Measurements from ENCODE around the gene LRRC18.

Gene LRRC18

DNA sequence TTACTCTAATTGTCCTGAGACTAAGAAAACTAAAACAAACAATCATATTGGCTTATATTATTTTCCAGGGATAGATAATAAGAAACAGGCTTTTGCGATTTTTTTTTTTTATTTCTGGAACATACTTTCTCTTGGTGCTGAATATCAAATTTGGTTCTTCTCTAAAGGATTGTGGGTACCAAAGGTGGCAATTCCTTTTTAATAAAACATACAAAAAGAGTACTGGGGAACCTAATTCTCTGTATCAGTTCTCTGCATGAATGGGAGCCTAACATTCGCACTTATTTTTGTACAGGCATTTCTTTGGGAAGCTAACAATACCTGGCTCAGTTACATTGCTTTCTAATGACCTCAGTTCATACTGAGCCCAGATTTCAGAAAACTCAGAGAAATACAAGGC, 32.8 kb downstream of the LRRC18 start:
- no peak for DNase-seq

DNA sequence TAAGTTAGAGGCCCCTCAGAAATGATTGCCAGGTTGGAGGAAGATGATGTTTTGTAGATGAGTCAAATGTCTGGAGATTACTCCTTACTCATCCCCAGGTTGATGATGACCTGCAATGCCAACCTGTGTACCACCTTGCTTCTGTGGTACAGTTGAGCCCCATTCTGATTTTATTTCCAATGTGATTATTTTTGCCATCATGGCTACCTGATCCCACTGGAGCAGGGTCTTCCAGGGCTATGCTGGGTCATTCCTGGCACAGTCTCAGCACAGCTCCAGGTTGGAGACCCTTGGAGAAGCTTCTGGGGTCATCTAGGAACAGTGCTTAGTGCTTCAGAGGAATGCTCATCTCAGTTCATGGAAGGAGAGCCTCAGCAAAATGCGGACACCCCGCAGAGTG, 34.3 kb downstream of the LRRC18 start:
- DNase-seq = no peak

DNA sequence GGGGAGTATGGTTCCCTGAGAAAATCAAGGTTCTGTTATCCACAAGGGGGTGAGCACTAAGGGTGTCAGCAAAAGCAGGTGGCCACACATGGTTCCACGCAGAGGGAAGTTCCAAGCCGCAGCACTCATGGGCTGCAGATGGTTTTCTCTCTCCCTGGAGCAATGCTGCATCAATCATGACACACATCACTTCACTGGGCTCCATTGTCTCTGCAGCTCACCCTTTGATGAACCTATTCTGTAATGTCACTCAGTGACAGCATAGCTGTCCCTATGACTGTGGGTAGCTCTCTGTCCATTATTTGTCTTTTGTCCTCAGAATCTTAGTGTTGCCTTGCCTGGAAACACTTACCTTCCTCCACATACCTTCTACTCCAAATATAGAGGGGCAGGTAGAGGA, 34.8 kb downstream of the LRRC18 start:
- no peak for DNase-seq

DNA sequence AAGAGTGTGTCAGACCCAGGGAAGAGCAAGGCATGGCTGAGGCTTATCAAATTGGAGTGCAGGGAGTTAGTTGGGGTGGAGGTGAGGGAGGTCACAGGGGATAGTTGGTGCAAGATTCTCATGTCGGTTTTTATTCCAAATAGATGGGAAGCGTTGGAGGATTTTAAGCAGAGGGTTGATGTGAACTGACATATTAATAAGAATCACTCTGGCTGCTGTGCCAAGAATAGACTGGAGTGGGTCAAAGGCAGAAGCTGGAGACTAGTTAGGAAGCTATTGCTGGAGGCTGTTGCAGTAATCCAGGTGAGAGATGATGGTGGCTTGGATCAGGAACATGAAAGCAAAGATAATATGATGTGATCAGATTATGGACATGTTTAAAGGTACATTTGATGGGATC, 36.5 kb downstream of the LRRC18 start:
- DNase-seq = no peak

DNA sequence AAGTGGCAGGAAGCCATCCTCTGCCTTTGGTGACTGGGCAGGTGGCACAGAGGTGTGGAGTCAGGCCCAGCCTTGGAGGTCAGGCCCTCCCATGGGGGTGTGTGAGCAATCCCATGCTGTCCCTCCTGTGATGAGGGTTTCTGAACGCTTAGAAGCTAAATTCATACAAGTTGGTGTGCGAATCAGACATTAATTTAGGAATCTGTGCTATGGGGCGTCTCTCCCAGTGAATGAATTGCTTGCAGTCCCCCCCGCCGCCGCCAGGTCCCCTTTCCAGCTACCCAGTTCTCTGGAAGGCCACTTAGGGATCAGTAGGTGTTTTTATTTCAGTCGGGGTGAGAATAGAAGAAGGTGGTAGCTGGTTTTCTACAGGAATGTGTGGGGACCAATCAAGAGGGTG, 37.5 kb downstream of the LRRC18 start:
- no peak for DNase-seq

DNA sequence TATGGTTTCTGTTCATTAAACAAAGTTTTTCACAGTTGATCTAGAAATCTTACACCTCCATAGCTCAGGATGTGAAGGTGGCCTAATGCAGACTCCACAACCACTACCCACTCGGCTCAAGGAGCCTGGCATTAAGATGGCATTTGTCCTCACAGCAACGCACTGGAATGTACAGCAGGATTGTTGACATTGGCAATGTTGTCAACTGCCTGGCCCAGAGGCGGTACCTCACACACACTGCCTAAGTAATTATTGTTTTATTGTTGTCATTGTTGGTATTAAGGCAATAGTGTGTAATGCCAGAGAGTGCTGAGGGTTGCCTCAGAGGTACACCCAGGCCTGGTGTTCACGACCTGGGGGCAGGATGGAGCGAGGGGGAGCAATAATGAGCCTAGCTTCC, 38.3 kb downstream of the LRRC18 start:
- no peak for DNase-seq

DNA sequence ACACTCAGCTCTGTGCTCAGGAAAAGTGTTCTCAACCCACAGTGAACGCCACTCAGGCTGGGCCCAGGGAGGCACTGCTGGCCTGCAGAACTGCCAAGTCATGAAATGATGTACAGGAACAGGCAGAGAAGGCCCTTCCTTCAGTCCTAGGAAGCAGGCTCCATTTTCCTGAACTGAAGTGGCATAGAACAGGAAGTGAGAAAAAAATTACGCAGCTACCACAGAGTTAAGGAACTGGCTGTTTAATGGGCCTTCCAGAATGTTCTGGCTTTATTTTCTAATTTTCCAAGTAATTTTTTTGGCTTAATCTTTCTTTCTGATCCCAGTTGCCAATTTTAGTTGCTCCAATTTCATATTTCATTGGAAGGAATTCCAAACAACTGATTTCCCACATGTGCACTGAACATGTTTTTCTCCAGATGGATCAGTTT, 39.3 kb downstream of the LRRC18 start:
- DNase-seq = no peak

DNA sequence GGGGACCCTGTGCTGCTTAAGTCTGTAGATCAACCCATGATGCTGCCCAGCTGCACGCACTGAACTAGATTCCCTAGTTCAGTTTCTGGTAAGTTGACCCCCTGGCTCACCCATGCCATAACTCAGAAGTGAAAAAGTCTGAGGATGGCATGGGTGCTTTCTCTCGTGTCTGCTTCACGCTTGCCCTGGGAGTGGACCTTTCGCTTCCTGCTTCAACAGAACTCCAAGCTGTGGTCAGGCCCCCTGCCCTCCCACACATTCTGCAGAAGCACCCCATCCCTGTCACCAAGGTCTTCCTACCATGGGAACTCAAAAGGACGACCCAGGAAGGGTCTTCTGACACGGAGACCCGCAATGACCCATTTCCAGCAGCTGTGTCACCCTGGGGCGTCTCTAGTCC, 39.9 kb downstream of the LRRC18 start:
- no peak for DNase-seq

DNA sequence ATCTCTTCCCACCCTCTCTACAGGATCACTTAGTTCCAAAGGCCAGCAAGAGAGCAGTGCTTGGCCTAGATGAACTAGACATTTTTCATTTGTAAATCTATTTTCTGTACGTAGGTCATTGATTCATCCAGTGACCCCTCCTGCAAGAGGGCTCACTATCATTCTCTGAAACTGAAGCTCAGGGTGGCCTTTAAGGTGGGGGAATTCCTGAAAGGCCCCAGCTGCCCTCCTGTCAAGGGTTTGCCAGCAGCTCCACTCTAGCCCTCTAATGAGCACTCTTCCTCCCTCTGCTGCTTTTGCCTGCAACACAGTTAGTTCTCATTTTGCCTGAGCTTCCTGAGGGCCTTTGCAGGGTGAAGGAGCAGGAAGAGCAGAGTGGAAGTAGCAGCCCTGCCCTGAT, 41.2 kb downstream of the LRRC18 start:
- no peak for DNase-seq

DNA sequence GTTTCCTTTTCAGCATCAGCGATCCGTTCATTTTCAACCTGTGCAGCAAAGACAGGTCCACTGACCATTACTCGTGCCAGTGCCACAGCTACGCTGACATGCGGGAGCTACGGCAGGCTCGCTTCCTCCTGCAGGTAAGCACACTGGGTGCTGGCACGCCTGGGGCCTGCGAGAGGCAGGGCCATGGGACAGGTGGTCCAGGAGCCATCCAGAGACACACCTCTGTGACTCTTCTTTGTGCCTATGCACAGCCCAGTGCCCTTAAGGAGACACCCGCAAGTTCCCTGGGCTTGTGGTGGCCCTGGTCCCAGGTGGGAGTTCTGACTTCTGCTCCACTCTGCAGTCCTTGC, 42.2 kb downstream of the LRRC18 start:
- DNase-seq = no peak

DNA sequence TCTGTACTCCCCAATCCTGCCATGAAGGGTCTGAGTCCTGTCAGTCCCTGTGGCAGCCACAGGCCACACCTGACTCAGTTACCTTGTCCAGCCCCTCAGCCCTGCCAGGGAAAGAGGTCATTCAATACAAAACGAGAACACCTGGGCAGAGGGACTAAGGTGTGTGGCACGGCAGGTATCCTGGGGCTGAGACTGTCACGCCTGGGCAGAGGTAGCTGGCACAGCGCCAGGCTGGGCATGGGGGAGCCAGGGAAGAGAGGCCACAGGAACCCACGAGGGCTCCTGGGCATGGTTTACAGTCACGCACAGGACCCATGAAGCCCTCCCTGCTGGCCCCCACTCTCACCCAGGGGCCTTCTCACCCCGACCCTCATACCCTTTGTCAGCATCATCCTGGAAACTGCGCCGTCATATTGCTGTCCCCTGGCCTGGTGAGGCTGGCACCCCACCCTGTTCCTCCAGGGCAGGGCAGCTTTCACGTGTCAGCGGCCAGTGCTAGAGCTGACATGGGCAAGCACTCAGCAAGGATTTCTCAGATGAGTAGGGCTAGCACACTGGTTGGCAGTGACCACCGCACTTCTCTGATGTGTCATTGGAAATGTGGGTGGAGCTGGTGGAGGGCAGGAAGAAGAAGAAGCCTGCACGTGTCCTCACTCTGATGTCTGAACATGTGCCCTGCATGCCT, 42.7 kb downstream of the LRRC18 start:
- no peak for DNase-seq

DNA sequence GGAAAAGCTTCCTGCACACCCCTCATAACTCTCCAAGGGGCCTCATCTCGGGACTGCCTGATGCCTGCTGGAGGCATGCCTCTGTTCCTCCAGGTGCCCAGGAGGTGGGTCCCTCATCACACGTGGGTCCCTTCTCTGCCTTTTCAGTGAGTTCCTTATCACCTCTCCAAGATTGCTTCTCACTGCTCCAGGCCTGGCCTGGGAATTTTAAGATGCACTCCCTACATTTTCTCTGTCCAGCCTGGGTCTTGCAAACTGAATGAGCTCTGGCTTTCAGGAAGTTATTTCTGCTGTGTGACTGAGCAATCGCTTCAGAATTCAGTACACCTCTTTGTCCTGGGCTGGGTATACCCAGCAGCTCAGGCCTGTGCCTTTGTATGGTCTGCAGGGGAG, 43.8 kb downstream of the LRRC18 start:
- DNase-seq = no peak

DNA sequence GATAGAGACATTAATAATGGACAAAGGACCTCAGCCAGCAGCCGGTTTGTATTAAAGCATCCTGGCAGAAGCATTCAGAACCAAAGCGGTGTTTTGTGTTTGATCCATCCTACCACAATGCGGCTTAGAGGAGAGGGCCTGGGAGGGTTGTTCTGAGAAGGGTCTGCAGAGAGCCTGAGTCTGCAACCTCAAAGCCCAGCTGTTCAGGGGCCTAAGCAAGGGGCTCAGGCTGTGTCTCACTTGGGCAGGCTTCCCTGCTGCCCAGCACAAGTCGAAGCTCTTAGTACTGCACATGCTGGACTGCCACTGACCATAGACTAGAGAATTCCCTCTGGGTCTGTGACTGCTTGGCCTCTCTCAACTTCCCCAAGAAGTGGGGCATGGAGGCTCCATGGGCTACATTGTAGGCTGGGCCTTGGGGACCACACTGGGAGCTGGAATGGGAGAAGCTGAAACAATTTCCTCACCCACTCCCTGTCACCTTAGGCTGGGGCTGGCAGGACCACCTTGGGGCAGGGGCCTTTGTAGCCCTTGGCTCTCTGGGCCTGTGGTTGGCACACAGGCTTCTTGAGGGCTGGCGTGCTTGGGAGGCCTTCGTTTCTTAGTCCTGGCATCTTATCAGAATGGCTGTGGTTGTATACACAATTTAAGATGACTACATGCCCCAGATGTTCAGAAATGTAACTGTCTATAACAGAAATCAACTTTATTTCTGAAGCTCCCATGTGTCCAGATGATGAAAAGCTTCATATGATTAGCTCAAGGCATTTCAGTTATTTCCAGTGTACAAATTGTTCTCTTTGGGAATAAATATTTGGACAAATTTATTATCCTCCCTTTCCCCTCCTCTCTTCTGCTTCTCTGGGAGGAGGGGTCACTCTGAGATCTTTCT, 44.5 kb downstream of the LRRC18 start:
- no peak for DNase-seq

DNA sequence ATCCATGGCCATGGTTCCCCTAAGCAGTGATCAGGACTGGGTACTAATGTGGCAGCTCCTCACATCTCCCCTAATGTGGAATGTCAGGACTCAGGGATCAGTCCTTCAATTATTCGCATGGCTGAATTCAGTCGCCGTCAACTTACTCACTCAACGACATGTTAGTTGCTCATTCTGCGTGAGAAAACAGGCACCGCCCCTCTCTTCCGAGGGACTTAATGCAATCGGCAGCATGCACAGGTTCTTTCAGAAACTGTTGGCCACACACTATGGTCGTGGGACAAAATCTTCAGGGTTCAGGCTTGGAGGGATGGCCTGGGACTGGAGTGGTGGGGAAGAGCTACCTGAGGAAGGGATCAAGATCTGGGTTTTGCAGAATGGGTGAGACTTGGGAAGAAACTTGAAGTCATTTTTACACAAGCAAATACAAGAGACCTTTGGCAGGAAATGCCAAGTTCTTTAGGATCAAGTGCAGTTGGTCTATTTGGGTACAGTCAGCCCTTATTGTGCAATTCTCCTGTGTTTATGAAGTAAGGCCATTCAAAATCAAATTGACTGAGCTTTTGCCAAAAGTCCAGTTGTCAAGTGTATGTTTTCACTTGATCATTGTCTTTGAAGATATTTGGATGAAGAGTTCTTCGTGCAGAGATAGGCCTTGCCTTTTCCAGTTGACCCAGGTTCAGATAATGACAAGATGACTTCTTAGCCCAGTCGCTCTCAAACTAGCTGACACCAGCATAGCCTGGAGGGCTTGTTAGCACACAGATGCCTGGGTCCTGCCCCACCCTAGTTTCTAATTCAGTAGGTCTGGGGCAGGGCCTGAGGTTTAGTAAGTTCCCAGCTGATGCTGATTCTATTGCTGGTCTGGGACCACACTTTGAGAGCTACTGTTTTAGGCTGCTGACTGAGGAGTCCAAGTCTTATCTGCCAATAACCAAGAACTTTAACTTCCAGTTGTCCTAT, 48.5 kb downstream of the LRRC18 start:
- no peak for DNase-seq

DNA sequence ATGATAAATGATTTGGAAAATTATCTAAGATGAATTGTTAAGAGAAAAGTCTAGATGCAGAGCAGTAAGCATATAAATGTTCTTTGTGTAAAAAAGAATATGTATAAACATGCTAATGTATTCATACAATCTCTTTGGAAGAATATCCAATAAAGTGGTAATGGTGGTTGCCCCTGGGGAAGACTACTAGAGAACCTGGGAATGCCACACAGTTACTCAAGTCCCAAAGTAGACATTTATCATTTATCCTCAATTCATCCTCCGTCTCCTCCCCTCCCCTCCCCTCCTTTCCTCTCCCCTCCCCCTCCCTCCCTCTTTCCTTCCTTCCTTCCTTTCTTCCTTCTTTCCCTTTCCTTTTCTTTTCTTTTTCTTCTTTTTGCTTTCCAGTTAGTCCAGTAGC, 51.7 kb downstream of the LRRC18 start:
- no peak for DNase-seq

DNA sequence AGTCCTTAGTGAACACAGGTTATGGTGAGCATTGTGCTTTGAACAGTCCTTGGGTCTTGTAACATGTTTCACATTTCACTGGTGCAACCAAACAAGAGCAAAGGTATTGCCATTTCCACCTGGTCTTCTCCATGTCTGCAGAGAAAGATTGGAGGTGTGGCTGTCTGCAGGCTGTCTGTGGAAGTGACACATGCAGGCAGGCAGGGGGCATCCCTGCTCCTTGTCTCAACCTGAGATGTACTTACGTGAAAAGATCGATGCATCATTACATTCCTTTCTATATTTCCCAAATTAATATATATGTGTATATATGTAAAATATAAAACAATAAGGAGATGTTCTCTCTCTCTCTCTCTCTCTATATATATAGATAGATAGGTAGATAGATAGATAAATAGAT, 54.3 kb downstream of the LRRC18 start:
- DNase-seq = no peak

DNA sequence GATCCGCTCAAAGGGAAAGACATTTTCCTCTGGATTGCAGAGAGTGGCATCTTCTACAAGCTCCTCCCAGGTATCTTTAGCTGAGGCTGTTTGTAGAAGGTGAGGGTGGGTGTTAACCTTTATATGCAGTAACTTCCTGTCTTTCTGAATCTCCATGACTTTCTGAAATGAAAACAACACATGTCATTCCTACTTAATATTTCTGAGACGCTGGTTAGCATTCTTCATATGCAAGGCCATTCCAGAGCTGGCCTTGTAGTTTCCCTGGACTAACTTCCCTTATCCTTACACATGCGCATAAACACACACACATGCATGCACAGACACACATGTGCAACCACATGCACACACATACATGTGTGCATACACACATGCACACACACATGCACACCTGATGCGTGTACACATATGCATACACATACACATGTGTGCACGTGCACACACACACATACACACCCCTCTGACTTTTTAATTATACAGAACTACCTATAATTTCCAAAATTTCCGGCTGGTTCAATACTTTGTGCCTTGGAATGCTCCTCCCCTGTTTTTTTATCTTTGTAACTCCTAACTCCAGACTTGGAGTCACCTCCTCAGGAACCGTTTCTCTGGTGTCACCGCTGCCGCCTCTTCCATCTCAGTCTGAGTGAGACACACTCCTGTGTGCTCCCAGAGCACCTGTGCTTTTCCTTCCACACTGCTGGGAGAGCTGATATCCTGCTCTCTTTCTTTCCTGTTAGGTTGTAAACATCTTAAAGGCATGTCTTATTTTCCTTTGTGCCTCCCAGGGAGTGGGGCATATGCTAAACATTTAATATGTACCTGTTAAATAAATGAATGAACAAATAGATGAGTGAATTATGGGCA, 55.2 kb downstream of the LRRC18 start:
- DNase-seq = no peak

DNA sequence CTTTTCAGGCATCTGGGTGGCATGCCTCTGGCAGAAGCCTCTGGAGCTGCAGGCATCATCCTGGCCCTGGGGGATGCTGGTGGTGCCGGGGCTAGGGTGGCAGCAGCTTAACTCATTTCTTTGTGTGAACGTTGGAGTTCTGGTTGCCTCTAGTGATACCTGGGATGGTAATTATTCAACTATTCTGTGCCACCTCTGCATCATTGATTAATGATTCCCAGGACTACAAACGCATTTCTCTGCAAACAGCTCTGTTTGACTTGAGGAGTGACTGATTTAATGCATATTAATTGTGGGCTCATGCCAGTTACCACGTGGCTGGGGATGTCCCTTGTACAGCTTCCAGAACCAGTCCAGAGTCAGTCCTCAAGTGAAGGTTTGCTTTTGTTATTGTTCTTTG, 55.9 kb downstream of the LRRC18 start:
- no peak for DNase-seq

DNA sequence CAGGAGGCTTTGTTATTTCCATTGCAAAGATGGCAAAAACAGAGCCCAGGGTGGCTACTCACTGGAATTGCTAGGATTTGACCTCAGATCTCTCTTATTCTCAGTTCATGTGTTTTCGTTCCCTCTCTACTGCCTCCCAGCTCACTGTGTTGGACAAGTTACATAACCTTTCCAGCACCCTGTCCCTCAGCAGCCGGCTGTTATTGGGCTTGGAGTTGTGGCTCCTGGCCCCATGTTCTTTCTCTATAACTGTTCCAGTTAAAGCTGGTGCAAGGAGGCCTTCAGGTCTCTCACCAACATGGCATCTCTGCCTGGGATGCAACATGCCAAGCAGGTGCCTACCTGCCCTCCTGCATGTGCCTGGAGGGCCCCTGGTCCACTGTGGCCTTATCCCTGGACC, 56.8 kb downstream of the LRRC18 start:
- DNase-seq = no peak

DNA sequence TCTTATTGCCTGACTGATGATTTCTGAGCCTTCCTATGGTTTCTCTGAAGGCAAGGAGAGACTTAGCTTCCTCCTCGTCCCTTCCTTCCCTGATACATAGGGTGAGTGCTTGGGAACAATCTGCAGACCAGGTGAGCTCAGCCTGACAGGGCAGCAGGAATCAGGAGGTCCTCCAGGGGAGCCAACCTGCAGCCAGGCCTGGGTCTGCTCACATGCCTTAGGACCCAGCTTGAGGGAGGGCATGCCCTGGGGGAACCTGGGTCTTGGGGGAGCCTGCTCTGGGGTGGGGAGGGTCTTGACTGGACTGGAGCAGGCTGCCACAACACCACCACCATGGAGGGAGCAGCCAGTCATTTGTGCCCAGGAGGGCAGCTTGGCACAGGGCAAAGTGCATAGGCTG, 57.7 kb downstream of the LRRC18 start:
- no peak for DNase-seq

DNA sequence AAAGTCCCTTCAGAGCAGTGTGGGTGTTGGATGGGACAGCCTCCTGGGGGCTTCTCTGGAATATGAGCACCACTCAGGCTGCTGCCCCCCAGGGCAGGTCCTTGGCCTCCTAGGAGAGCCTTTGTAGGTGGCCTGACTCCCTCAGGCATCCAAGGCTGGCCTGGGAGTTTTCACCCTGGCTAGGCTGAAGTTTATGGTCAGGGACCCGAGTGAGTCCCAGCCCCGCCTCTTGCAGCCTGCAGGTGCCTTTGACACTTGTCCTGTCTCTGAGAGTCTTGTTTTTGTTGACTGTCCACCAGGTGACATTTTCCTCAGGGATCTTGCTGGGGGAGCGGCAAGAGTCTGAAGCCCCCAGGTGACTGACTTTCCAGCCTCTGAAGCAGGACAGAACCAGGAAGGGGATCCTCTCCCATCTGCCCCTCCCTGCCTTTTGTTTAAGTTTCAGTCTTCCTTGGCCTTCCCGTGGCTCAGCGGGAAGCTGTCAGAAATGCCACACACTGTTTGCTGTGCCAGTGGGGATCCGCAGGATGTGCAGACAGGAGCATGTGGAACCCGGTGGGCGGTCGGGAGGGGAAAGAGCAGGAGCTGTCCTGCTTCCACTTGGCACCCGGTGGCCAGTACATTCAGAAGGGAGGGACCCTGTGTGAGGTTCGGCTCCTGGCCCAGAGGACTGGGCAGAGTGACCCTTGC, 59.5 kb downstream of the LRRC18 start:
- DNase-seq = no peak

DNA sequence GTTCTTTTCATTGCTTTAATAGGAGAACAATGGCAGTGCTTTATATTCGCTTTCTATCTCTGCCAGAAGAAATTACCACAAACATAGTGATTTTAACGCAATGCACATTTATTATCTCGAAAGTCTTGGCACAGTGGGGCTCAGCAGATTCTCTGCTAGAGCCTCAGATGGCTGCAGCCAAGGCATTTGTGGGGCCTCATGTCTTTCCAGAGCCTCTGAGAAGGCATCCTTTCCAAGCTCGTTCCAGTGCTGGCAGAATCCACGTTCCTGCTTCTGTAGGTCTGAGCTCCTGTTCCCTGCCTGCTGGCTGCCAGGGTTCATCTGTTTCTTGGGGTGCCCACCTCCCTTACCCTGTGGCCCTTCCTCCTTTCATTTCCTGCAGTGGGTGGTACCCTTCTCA, 60.2 kb downstream of the LRRC18 start:
- DNase-seq = no peak

Data from activated T-cell treated with anti-CD3 and anti-CD28 coated beads, Interleukin-2, amount 50 U/mL, for 48 hours (primary cell).